HepG2 (cell line): ENCODE results near the gene CEP20. TPM values are rescaled to one million over a fixed set of nuclear protein-coding genes. Genes with fewer than 3 reads are reported as not detected.
A peak's percentile ranks its signal among the peaks of the same experiment; 100 is the strongest.

Source experiments
- ATAC-seq: fragments of 200-7000 bp; cut with Tn5 transposase; 3 replicates; pipeline ENCODE4 v1.9.1; 2020; ENCODE audit warnings: mild to moderate bottlenecking, moderate library complexity
- Bru-seq: library from RNA; stranded (reverse); fragments of 400-500 nt; gene quantifications from one replicate; lab custom pipeline; 2021; lab: Mats Ljungman, UMichigan
- BruChase-seq, 2 experiments: library from RNA; stranded (reverse); fragments of 400-500 nt; gene quantifications; one replicate each; lab custom pipeline; 2021; lab: Mats Ljungman, UMichigan
- BruUV-seq: library from RNA; stranded (reverse); fragments of 400-500 nt; replicated peaks from 2 replicates; lab custom pipeline; 2021; lab: Mats Ljungman, UMichigan
- CTCF ChIA-PET: fragments of 300-600 bp; formaldehyde crosslinking; extraction: SDS; loops from one replicate; lab custom pipeline; 2021; ENCODE audit warnings: low total read pairs, inconsistent platforms, low intra/inter-chr PET ratio; lab: Yijun Ruan, JAX
- POLR2A ChIA-PET: fragments of 350-600 bp; sonication (Branson Sonifier 250); formaldehyde crosslinking; loops from one replicate; lab custom pipeline; 2020; ENCODE audit warnings: antibody characterized with exemption, inconsistent platforms; lab: Yijun Ruan, JAX
- DNase-seq: peaks from one replicate; pipeline ENCODE4 v3.0.0-alpha.2; 2015; ENCODE audit warnings: low spot score
- FAIRE-seq: peaks from 3 replicates; lab custom pipeline; 2011; peaks lifted over from hg19 to GRCh38; lab: Jason Lieb, UNC
- H2AFZ ChIP-seq: one replicate; pipeline ENCODE4 v1.6.1; 2011; ENCODE audit warnings: low read length, inconsistent platforms
- H3K27ac ChIP-seq: fragments of 300-600 bp; 3 replicates; pipeline ENCODE4 v1.8.0; 2011; ENCODE audit warnings: mixed run types, mild to moderate bottlenecking, mixed read lengths, low read length, inconsistent platforms; ENCODE audit not compliant: insufficient read depth; ENCODE audit errors: extremely low read length
- H3K27me3 ChIP-seq, 2 experiments: fragments of 200-600 bp in 1 of 2; 2 replicates in 1 of 2; 3 replicates in 1 of 2; pipeline versions ENCODE4 v1.6.0 to v1.8.0; 2011; ENCODE audit warnings: low read length in 2 of 2, mild to moderate bottlenecking in 2 of 2, moderate library complexity in 2 of 2, inconsistent platforms in 1 of 2; ENCODE audit not compliant: insufficient read depth in 2 of 2, control insufficient read depth in 1 of 2
- H3K36me3 ChIP-seq, 2 experiments: fragments of 200-600 bp in 1 of 2; replicated peaks in 1 of 2; 2 replicates in 1 of 2; 3 replicates in 1 of 2; pipeline versions ENCODE4 v1.5.1 to v1.8.0; 2011; ENCODE audit warnings: low read length in 2 of 2, inconsistent platforms in 1 of 2; ENCODE audit not compliant: insufficient read depth in 2 of 2, control insufficient read depth in 1 of 2
- H3K4me1 ChIP-seq: 2 replicates; pipeline ENCODE4 v1.5.1; 2012; ENCODE audit warnings: low read length, inconsistent platforms; ENCODE audit not compliant: insufficient read depth
- H3K4me2 ChIP-seq: 2 replicates; pipeline ENCODE4 v1.6.0; 2011; ENCODE audit warnings: low read depth, low read length, inconsistent platforms
- H3K4me3 ChIP-seq, 3 experiments: fragments of 200-600 bp in 1 of 3; sonication (generic), shearing (Covaris generic) in 1 of 3; replicated peaks in 1 of 3; 2 replicates each; pipeline ENCODE4 v1.5.1; 2011 to 2016; ENCODE audit warnings: low read length in 3 of 3, inconsistent platforms in 2 of 3, low read depth in 2 of 3, mild to moderate bottlenecking in 2 of 3, control low read depth in 1 of 3, mixed read lengths in 1 of 3; ENCODE audit not compliant: insufficient read depth in 1 of 3
- H3K79me2 ChIP-seq: one replicate; pipeline ENCODE4 v1.6.1; 2011; ENCODE audit warnings: low read length, inconsistent platforms; ENCODE audit not compliant: insufficient read depth
- H3K9ac ChIP-seq: 2 replicates; pipeline ENCODE4 v1.6.0; 2011; ENCODE audit warnings: mild to moderate bottlenecking, low read depth, low read length, inconsistent platforms; ENCODE audit not compliant: insufficient read depth
- H3K9me3 ChIP-seq: 2 replicates; pipeline ENCODE4 v1.5.1; 2012; ENCODE audit warnings: mild to moderate bottlenecking, low read length
- H4K20me1 ChIP-seq: 2 replicates; pipeline ENCODE4 v1.6.0; 2011; ENCODE audit warnings: inconsistent platforms, mild to moderate bottlenecking, low read length, moderate library complexity; ENCODE audit not compliant: insufficient read depth
- HNF4A ChIP-seq: sonication (generic); formaldehyde crosslinking; IDR thresholded peaks from 2 replicates; pipeline ENCODE4 v1.4.0; 2020; ENCODE audit warnings: missing genetic modification reagents
- ZNF326 ChIP-seq: sonication (generic); formaldehyde crosslinking; IDR thresholded peaks from 2 replicates; pipeline ENCODE4 v1.4.0; 2020; ENCODE audit warnings: missing genetic modification reagents, borderline replicate concordance
- WGBS: methylation state at CpG from one replicate; pipeline ENCODE4 v1.1.6; 2017; ENCODE audit warnings: low lambda C conversion rate; 5-methylcytosine and 5-hydroxymethylcytosine counted together
- in situ Hi-C: cut with HindIII; loops from 2 replicates; pipeline ENCODE4 v1.10.0; 2017; ENCODE audit warnings: low pct_unique_long_range_greater_than_20kb; ENCODE audit not compliant: extremely low pct_ligation_motif_present
- intact Hi-C: fragments of 100-400 bp; cut with micrococcal nuclease; formaldehyde crosslinking; loops from one replicate; pipeline ENCODE4 v1.10.0; 2022; ENCODE audit not compliant: unreplicated experiment
- long read RNA-seq, 2 experiments: library from RNA in 1 of 2; library from polyadenylated mRNA in 1 of 2; stranded (forward) in 1 of 2; unstranded in 1 of 2; transcript quantifications; one replicate each; pipeline ENCODE4 v2.0.0, GENCODE V29; 2019 to 2022
- polyA minus RNA-seq, 3 experiments: library from RNA; depleted of rRNA, polyadenylated mRNA; stranded (reverse); fragments of >200 nt; gene quantifications; 2 replicates each; pipeline ENCODE4 v1.2.3, GENCODE V29; 2011; ENCODE audit warnings: low replicate concordance in 1 of 3
- polyA plus RNA-seq, 8 experiments: library from polyadenylated mRNA; depleted of rRNA in 3 of 8; stranded (reverse) in 7 of 8; unstranded in 1 of 8; fragments of >200 nt; fragmentation: Illumina TruSeq in 4 of 8; extraction: Trizol in 4 of 8; gene quantifications; 2 replicates each; pipeline versions ENCODE4 v1.2.1 to v1.2.3, GENCODE V29; 2011 to 2016; ENCODE audit warnings: low read depth in 4 of 8, missing spikeins in 1 of 8, mixed read lengths in 1 of 8; ENCODE audit not compliant: insufficient read depth in 1 of 8
- total RNA-seq, 5 experiments: library from RNA; depleted of rRNA; stranded (reverse); fragments of >200 nt; fragmentation: Illumina TruSeq; extraction: Trizol; gene quantifications; 2 replicates each; pipeline ENCODE4 v1.2.3, GENCODE V29; 2016; ENCODE audit warnings: low read depth in 1 of 5
- TF ChIP-seq, protein P1 (sequence below): sonication (generic); formaldehyde crosslinking; IDR thresholded peaks from 2 replicates; pipeline ENCODE4 v1.9.0; 2021; ENCODE audit warnings: mild to moderate bottlenecking, missing genetic modification reagents
- TF ChIP-seq, protein P2 (sequence below): IDR thresholded peaks from 2 replicates; pipeline ENCODE4 v1.6.1; 2016; ENCODE audit warnings: missing compliant biosample characterization, missing genetic modification reagents, borderline replicate concordance
- TF ChIP-seq, protein P3 (sequence below): IDR thresholded peaks from 2 replicates; pipeline ENCODE4 v1.6.1; 2016; ENCODE audit warnings: control low read depth

Gene CEP20, protein sequence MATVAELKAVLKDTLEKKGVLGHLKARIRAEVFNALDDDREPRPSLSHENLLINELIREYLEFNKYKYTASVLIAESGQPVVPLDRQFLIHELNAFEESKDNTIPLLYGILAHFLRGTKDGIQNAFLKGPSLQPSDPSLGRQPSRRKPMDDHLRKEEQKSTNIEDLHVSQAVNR
- 54.1 and 84.4 TPM in 2 replicates for total RNA-seq (2016; rRNA removed; fragmentation: Illumina TruSeq; extraction: Trizol)
- total RNA-seq (2016; cell fraction: cytosol; rRNA removed; fragmentation: Illumina TruSeq; extraction: Trizol; ENCODE audit: low read depth), result 22.6 and 28.5 TPM in 2 replicates
- total RNA-seq (2016; cell fraction: insoluble cytoplasmic fraction; rRNA removed; fragmentation: Illumina TruSeq; extraction: Trizol), result 61.5 and 89.9 TPM in 2 replicates
- total RNA-seq (2016; cell fraction: membrane; rRNA removed; fragmentation: Illumina TruSeq; extraction: Trizol), result 54.3 and 65.9 TPM in 2 replicates
- total RNA-seq (2016; cell fraction: nucleus; rRNA removed; fragmentation: Illumina TruSeq; extraction: Trizol), result 25.7 and 28.2 TPM in 2 replicates
- 30.2 and 53.0 TPM in 2 replicates for polyA plus RNA-seq (2011; rRNA removed)
- polyA plus RNA-seq (2011; cell fraction: cytosol; rRNA removed), result 17.3 and 23.5 TPM in 2 replicates
- polyA plus RNA-seq (2011; cell fraction: nucleus; rRNA removed), result 4.7 and 7.5 TPM in 2 replicates
- 40.3 and 58.2 TPM in 2 replicates for polyA plus RNA-seq (2012)
- polyA plus RNA-seq (2016; cell fraction: cytosol; fragmentation: Illumina TruSeq; extraction: Trizol; ENCODE audit: low read depth), result 22.4 and 22.6 TPM in 2 replicates
- 106 and 119 TPM in 2 replicates for polyA plus RNA-seq (2016; cell fraction: insoluble cytoplasmic fraction; fragmentation: Illumina TruSeq; extraction: Trizol; ENCODE audit: low read depth)
- polyA plus RNA-seq (2016; cell fraction: membrane; fragmentation: Illumina TruSeq; extraction: Trizol; ENCODE audit: low read depth), result 48.2 and 52.2 TPM in 2 replicates
- 47.9 and 51.6 TPM in 2 replicates for polyA plus RNA-seq (2016; cell fraction: nucleus; fragmentation: Illumina TruSeq; extraction: Trizol; ENCODE audit: insufficient read depth, low read depth)
- polyA minus RNA-seq (2011; rRNA and poly(A)+ RNA removed; ENCODE audit: low replicate concordance), result 10.7 and 14.1 TPM in 2 replicates
- 27.9 and 32.3 TPM in 2 replicates for polyA minus RNA-seq (2011; cell fraction: cytosol; rRNA and poly(A)+ RNA removed)
- polyA minus RNA-seq (2011; cell fraction: nucleus; rRNA and poly(A)+ RNA removed), result 14.0 and 15.2 TPM in 2 replicates
- Bru-seq, nascent RNA, result percentile 89 among the genes with signal in this experiment
- BruChase-seq, experiment 1, labeled RNA remaining after a 6-hour chase, result percentile 94 among the genes with signal in this experiment
- percentile 92 among the genes with signal in this experiment for BruChase-seq, experiment 2, labeled RNA remaining after a 2-hour chase
- long read RNA-seq, experiment 1, transcript FOPNL-201 (5 exons, 2,275 nt), result major isoform, 54 of 84 reads
- long read RNA-seq, experiment 1, transcript FOPNL-207 (4 exons, 530 nt), result minor isoform, 8 of 84 reads
- long read RNA-seq, experiment 1, partial matches to known transcripts, result 6 of 84 reads
- long read RNA-seq, experiment 1, other reads (novel, unspliced or antisense), result 10 of 84 reads
- long read RNA-seq, experiment 2, transcript FOPNL-201 (5 exons, 2,275 nt), result major isoform, 9 of 96 reads
- long read RNA-seq, experiment 2, partial matches to known transcripts, result 6 of 96 reads
- long read RNA-seq, experiment 2, other reads (novel, unspliced or antisense), result 80 of 96 reads

DNA sequence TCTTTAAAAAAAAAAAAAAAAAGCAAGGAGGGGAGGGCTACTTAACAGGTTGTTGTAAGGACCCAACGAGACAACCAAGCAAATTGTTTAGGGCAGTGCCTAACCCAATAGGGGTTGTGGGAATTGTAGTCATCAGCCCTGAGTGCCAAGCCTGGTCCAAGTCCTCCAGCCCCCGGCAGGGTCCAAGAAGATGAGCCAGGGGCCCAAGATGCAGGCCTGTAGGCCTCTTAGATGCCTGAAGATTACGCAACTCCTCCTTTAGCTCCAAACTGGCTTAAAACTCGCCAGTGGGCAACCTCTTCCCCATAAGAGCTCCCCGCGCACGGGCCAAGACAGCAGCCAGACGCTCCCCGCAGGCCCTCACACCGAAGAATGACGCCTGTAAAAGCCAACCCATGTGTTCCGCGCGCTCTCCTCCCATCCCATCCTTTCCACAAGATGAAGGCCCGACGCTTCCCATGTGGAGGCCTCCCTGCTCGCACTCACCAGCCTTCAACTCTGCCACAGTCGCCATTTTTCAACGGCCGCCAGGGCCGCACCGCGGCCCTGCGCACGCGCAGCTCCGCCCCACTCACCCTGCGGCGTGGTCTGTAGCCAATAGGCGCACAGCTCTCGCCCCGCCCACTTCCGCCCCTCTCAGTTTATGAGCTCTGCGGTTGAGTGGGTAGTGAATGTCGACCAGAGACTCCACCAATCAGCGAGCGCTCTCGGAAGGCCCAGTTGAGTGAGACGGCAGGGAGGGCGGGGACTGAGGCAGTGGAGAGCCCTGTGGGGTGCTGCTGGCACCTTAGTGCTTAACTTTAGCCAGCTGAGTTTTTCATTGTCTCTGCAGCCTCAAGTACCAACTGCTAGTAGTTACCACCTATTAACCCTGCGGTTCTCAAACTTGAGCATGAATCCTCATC, at the start of gene CEP20:
Gene CEP20 (minus strand): TSS at position 532 of the 905 bp plus-strand sequence. CDS start 18 bp downstream, at position 514.
- Histone ChIP-seq H3K27ac (peak within 1 kb of the TSS; percentile 79), H3K79me2 (peaks cover 42% of the 10 kb centered on the region), H3K9me3 (no peaks in the 10 kb centered on the region), H3K9ac (peak within 1 kb of the TSS; percentile 98), H3K4me3 (peak within 1 kb of the TSS; percentile 92 to 99 (median 93)), H3K4me2 (peak within 1 kb of the TSS; percentile 85), H4K20me1 (no peaks in the 10 kb centered on the region), H2AFZ (peak within 1 kb of the TSS; percentile 85), H3K4me1 (peaks cover 45% of the 10 kb centered on the region), H3K27me3 (peaks cover 0 to 4% of the 10 kb centered on the region in 2 experiments; a peak in 1 of 5 replicates), H3K36me3 (peaks cover 1 to 8% of the 10 kb centered on the region in 2 experiments)
- ATAC-seq (peak; percentile 100), FAIRE-seq (peak; percentile 93), DNase-seq (peak; percentile 100)
- ChIA-PET POLR2A (interaction anchor here (0.6 to 3.7 kb wide), 34 partner anchors 10 to 1254 kb away, joined by 3 to 72 read pairs (median 4); no protein-coding TSS in a partner anchor), CTCF (no interaction called here)
- in situ Hi-C loops, result no loop called here
- WGBS, result under 1% methylated on average over 37 of the region's 41 CpGs
- intact Hi-C loops, result loop anchor here (5.0 kb wide), 1 partner anchor 39 kb away; no protein-coding TSS in a partner anchor
- BruUV-seq, result TSS peak; percentile 83
- TF ChIP-seq, protein P1, sequence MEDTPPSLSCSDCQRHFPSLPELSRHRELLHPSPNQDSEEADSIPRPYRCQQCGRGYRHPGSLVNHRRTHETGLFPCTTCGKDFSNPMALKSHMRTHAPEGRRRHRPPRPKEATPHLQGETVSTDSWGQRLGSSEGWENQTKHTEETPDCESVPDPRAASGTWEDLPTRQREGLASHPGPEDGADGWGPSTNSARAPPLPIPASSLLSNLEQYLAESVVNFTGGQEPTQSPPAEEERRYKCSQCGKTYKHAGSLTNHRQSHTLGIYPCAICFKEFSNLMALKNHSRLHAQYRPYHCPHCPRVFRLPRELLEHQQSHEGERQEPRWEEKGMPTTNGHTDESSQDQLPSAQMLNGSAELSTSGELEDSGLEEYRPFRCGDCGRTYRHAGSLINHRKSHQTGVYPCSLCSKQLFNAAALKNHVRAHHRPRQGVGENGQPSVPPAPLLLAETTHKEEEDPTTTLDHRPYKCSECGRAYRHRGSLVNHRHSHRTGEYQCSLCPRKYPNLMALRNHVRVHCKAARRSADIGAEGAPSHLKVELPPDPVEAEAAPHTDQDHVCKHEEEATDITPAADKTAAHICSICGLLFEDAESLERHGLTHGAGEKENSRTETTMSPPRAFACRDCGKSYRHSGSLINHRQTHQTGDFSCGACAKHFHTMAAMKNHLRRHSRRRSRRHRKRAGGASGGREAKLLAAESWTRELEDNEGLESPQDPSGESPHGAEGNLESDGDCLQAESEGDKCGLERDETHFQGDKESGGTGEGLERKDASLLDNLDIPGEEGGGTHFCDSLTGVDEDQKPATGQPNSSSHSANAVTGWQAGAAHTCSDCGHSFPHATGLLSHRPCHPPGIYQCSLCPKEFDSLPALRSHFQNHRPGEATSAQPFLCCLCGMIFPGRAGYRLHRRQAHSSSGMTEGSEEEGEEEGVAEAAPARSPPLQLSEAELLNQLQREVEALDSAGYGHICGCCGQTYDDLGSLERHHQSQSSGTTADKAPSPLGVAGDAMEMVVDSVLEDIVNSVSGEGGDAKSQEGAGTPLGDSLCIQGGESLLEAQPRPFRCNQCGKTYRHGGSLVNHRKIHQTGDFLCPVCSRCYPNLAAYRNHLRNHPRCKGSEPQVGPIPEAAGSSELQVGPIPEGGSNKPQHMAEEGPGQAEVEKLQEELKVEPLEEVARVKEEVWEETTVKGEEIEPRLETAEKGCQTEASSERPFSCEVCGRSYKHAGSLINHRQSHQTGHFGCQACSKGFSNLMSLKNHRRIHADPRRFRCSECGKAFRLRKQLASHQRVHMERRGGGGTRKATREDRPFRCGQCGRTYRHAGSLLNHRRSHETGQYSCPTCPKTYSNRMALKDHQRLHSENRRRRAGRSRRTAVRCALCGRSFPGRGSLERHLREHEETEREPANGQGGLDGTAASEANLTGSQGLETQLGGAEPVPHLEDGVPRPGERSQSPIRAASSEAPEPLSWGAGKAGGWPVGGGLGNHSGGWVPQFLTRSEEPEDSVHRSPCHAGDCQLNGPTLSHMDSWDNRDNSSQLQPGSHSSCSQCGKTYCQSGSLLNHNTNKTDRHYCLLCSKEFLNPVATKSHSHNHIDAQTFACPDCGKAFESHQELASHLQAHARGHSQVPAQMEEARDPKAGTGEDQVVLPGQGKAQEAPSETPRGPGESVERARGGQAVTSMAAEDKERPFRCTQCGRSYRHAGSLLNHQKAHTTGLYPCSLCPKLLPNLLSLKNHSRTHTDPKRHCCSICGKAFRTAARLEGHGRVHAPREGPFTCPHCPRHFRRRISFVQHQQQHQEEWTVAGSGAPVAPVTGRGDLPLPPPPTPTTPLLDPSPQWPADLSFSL (CRISPR knock-in tag), result no peak
- TF ChIP-seq, protein P2, sequence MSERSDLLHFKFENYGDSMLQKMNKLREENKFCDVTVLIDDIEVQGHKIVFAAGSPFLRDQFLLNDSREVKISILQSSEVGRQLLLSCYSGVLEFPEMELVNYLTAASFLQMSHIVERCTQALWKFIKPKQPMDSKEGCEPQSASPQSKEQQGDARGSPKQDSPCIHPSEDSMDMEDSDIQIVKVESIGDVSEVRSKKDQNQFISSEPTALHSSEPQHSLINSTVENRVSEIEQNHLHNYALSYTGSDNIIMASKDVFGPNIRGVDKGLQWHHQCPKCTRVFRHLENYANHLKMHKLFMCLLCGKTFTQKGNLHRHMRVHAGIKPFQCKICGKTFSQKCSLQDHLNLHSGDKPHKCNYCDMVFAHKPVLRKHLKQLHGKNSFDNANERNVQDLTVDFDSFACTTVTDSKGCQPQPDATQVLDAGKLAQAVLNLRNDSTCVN, result peak; percentile 70
- no peak for TF ChIP-seq HNF4A (CRISPR knock-in tag)
- no peak for TF ChIP-seq ZNF326 (CRISPR knock-in tag)
- TF ChIP-seq, protein P3, sequence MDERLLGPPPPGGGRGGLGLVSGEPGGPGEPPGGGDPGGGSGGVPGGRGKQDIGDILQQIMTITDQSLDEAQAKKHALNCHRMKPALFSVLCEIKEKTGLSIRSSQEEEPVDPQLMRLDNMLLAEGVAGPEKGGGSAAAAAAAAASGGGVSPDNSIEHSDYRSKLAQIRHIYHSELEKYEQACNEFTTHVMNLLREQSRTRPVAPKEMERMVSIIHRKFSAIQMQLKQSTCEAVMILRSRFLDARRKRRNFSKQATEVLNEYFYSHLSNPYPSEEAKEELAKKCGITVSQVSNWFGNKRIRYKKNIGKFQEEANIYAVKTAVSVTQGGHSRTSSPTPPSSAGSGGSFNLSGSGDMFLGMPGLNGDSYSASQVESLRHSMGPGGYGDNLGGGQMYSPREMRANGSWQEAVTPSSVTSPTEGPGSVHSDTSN (CRISPR knock-in tag), result no peak
